ENCODE measurements around the gene PSRC1.

DNA sequence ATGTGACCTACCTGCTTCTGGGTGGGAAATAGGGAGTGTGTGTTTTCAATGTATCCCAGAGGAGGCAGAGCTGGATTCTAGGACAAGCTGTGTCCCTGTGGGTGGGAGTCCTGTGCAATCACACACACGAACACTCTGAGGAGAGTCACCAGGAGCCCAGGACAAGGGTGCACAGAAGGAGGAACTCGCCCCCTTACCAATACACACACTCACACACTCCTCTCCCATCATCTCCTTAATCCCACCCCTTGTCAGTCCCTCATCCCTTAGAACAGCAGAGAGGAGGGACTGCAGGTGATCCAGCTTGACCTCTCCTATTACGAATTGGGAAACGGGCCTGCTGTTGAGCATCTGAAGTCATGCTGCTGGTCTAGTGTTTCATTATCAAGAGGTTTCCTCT, 32.3 kb upstream of the PSRC1 start:
- TF ChIP-seq POLR2A (IDR thresholded peaks at IDR 0.05; ENCODE audit: low read length) (no peak), GATA1 (IDR thresholded peaks at IDR 0.05; ENCODE audit: low read depth, low read length) (no peak)
